Breast epithelium (tissue), 4 donors: ENCODE results near the gene TLR7. TPM values are rescaled to one million over a fixed set of nuclear protein-coding genes. Genes with fewer than 3 reads are reported as not detected.

Source experiments
- DNase-seq, 2 donors: peaks; one replicate each; pipeline ENCODE4 v3.0.0-alpha.2; 2019; ENCODE audit warnings: low spot score in 2 of 2
- H3K27ac ChIP-seq, 2 donors: fragments of 200-600 bp; sonication (generic) in 1 of 2; one replicate each; pipeline ENCODE4 v1.5.1; 2016 to 2019; ENCODE audit warnings: mild to moderate bottlenecking in 1 of 2
- H3K27me3 ChIP-seq, 2 donors: fragments of 200-600 bp; sonication (generic) in 1 of 2; one replicate each; pipeline versions ENCODE4 v1.5.1 to v1.6.0; 2017 to 2019; ENCODE audit warnings: control low read depth in 1 of 2, mild to moderate bottlenecking in 1 of 2
- H3K36me3 ChIP-seq: fragments of 200-600 bp; one replicate; pipeline ENCODE4 v1.5.1; 2019
- H3K4me1 ChIP-seq, 2 donors: fragments of 200-600 bp; sonication (generic); one replicate each; pipeline ENCODE4 v1.5.1; 2016 to 2019; ENCODE audit warnings: control low read depth in 1 of 2
- H3K4me3 ChIP-seq, 3 donors: fragments of 200-600 bp; sonication (generic); 1 replicate in 2 of 3; 2 replicates in 1 of 3; pipeline ENCODE4 v1.5.1; 2016 to 2019; ENCODE audit warnings: mild to moderate bottlenecking in 3 of 3, moderate library complexity in 2 of 3
- H3K9me3 ChIP-seq, 2 donors: fragments of 200-600 bp; sonication (generic) in 1 of 2; one replicate each; pipeline ENCODE4 v1.5.1; 2016 to 2019; ENCODE audit warnings: control low read depth in 1 of 2
- POLR2A ChIP-seq: fragments of 450-650 bp; IDR thresholded peaks from one replicate; pipeline ENCODE4 v1.6.1; 2016; ENCODE audit warnings: antibody characterized with exemption, mild to moderate bottlenecking, moderate library complexity
- POLR2AphosphoS5 ChIP-seq, 3 donors: sonication (generic); formaldehyde crosslinking; IDR thresholded peaks; one replicate each; pipeline ENCODE4 v1.6.1; 2017; ENCODE audit warnings: antibody characterized with exemption in 3 of 3
- intact Hi-C: fragments of 100-400 bp; cut with DNase I; formaldehyde crosslinking; loops from one replicate; pipeline ENCODE4 v1.15.1; 2023; ENCODE audit warnings: low total_unique reads
- total RNA-seq, 3 donors: library from RNA; depleted of rRNA; stranded (reverse); fragments of >200 nt; gene quantifications; one replicate each; pipeline ENCODE4 v1.1.0, GENCODE V29; 2016
- TF ChIP-seq, protein P1 (sequence below), 3 donors: fragments of 450-650 bp; IDR thresholded peaks; one replicate each; pipeline ENCODE4 v1.5.1; 2016 to 2017; ENCODE audit warnings: antibody characterized with exemption in 3 of 3, mild to moderate bottlenecking in 3 of 3, moderate library complexity in 3 of 3

TLR7 gene
- total RNA-seq, 3 donors from 2014 or later = 0.98 to 2.3 (median 1.3) TPM

DNA sequence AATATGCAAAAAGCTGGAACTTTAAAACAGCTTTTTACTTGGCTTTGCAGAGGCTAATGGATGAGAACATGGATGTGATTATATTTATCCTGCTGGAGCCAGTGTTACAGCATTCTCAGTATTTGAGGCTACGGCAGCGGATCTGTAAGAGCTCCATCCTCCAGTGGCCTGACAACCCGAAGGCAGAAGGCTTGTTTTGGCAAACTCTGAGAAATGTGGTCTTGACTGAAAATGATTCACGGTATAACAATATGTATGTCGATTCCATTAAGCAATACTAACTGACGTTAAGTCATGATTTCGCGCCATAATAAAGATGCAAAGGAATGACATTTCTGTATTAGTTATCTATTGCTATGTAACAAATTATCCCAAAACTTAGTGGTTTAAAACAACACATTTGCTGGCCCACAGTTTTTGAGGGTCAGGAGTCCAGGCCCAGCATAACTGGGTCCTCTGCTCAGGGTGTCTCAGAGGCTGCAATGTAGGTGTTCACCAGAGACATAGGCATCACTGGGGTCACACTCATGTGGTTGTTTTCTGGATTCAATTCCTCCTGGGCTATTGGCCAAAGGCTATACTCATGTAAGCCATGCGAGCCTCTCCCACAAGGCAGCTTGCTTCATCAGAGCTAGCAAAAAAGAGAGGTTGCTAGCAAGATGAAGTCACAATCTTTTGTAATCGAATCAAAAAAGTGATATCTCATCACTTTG lies 55.2 kb downstream of the TLR7 start:
- no peaks in the 10 kb centered on the region for H3K36me3 ChIP-seq
- peaks cover 0 to 32% of the 10 kb centered on the region in 2 donors for H3K27me3 ChIP-seq
- no peak overlapping the region for H3K4me3 ChIP-seq
- DNase-seq = no peak
- no peaks in the 10 kb centered on the region for H3K9me3 ChIP-seq
- H3K27ac ChIP-seq = no peak overlapping the region
- no peaks in the 10 kb centered on the region for H3K4me1 ChIP-seq
- no peak for TF ChIP-seq POLR2A
- TF ChIP-seq, protein P1, sequence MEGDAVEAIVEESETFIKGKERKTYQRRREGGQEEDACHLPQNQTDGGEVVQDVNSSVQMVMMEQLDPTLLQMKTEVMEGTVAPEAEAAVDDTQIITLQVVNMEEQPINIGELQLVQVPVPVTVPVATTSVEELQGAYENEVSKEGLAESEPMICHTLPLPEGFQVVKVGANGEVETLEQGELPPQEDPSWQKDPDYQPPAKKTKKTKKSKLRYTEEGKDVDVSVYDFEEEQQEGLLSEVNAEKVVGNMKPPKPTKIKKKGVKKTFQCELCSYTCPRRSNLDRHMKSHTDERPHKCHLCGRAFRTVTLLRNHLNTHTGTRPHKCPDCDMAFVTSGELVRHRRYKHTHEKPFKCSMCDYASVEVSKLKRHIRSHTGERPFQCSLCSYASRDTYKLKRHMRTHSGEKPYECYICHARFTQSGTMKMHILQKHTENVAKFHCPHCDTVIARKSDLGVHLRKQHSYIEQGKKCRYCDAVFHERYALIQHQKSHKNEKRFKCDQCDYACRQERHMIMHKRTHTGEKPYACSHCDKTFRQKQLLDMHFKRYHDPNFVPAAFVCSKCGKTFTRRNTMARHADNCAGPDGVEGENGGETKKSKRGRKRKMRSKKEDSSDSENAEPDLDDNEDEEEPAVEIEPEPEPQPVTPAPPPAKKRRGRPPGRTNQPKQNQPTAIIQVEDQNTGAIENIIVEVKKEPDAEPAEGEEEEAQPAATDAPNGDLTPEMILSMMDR (IDR thresholded peaks at IDR 0.05) = no peak
- TF ChIP-seq POLR2AphosphoS5 (IDR thresholded peaks at IDR 0.05) = no peak
- intact Hi-C loops = no loop called here

DNA sequence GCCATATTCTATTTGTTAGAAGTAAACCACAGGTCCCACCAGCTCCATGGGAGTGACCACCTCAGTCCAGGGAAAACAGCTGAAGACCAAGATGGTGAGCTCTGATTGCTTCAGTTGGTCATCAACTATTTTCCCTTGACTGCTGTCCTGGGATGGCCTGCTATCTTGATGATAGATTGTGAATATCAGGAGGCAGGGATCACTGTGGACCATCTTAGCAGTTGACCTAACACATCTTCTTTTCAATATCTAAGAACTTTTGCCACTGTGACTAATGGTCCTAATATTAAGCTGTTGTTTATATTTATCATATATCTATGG lies 55.7 kb downstream of the TLR7 start:
- TF ChIP-seq POLR2A (no peak), POLR2AphosphoS5 (IDR thresholded peaks at IDR 0.05) (no peak)
- TF ChIP-seq, protein P1 (IDR thresholded peaks at IDR 0.05) = no peak
- H3K27me3 ChIP-seq = peaks cover 0 to 32% of the 10 kb centered on the region in 2 donors
- intact Hi-C loops = no loop called here
- no peak overlapping the region for H3K27ac ChIP-seq
- DNase-seq = no peak
- H3K4me1 ChIP-seq = no peaks in the 10 kb centered on the region
- no peaks in the 10 kb centered on the region for H3K9me3 ChIP-seq
- H3K36me3 ChIP-seq = no peaks in the 10 kb centered on the region
- H3K4me3 ChIP-seq = no peak overlapping the region

DNA sequence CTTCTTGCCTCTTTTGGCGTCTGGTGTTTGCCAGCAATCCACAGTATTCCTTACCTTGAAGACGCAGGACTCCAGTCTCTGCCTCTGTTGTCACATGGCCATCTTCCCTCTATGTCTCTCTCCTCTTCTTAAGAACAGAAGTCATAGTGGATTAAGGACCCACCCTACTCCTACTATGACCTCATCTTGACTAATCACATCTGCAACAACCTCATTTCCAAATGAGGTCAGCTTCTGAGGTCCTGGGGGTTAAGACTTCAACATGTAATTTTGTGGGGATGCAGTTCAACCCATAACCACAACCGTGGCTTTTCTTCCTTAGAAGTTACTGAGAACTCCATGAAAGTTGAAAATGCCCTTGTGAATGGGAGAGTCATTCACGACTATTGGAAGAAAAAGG lies 62.8 kb downstream of the TLR7 start:
- intact Hi-C loops = no loop called here
- H3K4me3 ChIP-seq = no peak overlapping the region
- H3K27ac ChIP-seq = no peak overlapping the region
- H3K4me1 ChIP-seq = no peaks in the 10 kb centered on the region
- no peaks in the 10 kb centered on the region for H3K36me3 ChIP-seq
- peaks cover 0 to 17% of the 10 kb centered on the region in 2 donors for H3K27me3 ChIP-seq
- DNase-seq = no peak
- H3K9me3 ChIP-seq = peaks cover 0 to 3% of the 10 kb centered on the region in 2 donors
- TF ChIP-seq POLR2AphosphoS5 (IDR thresholded peaks at IDR 0.05) = no peak
- no peak for TF ChIP-seq POLR2A
- TF ChIP-seq, protein P1 (IDR thresholded peaks at IDR 0.05) = no peak

DNA sequence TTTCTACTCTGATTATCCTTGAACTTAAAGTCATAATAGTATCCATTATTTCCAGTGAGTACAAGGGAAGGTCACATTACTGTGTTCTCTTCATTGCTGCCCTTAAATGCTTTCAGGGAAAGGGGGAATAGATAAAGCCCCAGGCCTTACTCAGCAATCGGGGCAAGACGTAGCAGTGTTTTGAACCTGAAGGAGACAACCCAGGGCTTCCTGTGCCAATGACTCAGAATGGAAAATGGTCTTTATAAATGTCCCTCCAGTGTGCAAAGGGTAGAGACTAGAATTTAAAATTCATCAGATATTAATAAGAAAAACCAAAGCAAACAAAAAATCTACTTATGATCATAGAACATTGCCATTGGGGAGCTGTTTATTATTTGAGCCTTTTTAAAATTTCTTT lies 63.3 kb downstream of the TLR7 start:
- peaks cover 0 to 15% of the 10 kb centered on the region in 2 donors for H3K27me3 ChIP-seq
- no peak for DNase-seq
- intact Hi-C loops = no loop called here
- no peak overlapping the region for H3K4me3 ChIP-seq
- TF ChIP-seq, protein P1 (IDR thresholded peaks at IDR 0.05) = no peak
- TF ChIP-seq POLR2AphosphoS5 (IDR thresholded peaks at IDR 0.05) = no peak
- TF ChIP-seq POLR2A = no peak
- H3K36me3 ChIP-seq = no peaks in the 10 kb centered on the region
- H3K9me3 ChIP-seq = peaks cover 0 to 3% of the 10 kb centered on the region in 2 donors
- H3K27ac ChIP-seq = no peak overlapping the region
- no peaks in the 10 kb centered on the region for H3K4me1 ChIP-seq

DNA sequence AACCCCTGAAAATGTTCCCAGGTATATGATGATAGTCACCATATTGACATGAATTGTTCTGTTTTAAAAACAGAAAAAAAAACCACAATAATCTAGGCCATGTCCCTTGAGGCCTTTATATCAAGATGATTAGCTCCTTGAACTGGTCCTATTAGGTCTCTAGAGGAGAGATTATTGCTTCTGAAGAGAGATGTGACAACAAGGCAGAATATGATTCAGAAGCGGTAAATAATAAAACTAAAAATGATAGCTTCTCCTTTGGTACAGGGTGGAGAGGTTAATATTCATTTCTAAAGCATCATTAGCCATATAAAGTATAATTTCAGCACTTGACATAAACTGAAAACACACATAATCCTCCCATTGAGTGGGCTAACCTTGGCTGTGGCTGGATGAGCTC lies 65.4 kb downstream of the TLR7 start:
- no peaks in the 10 kb centered on the region for H3K36me3 ChIP-seq
- H3K9me3 ChIP-seq = peaks cover 0 to 3% of the 10 kb centered on the region in 2 donors
- H3K27me3 ChIP-seq = peaks cover 0 to 11% of the 10 kb centered on the region in 2 donors
- H3K4me3 ChIP-seq = no peak overlapping the region
- H3K27ac ChIP-seq = no peak overlapping the region
- intact Hi-C loops = no loop called here
- TF ChIP-seq, protein P1 (IDR thresholded peaks at IDR 0.05) = no peak
- TF ChIP-seq POLR2AphosphoS5 (IDR thresholded peaks at IDR 0.05) (no peak), POLR2A (no peak)
- DNase-seq = no peak
- H3K4me1 ChIP-seq = no peaks in the 10 kb centered on the region
